GM11168 (cell line): ENCODE results near the gene GYPA.
"Not testable (repeated sequence)": the region's sequence is repeated elsewhere in the genome, so short reads cannot be mapped to it uniquely, and the experiment has no call there.

Source experiments
- in situ Hi-C: fragments of 300-500 bp; cut with MboI; formaldehyde crosslinking; loops from one replicate; pipeline ENCODE4 v1.12.0; 2022; ENCODE audit warnings: low sequenced_read_pairs; ENCODE audit not compliant: unreplicated experiment

The GYPA gene

GRCh38 chr4:144136189-144136588 lies 4.3 kb downstream of the GYPA start:
- in situ Hi-C loops = not testable (repeated sequence)

- in situ Hi-C loops = not testable (repeated sequence)
Measured at GRCh38 chr4:144130167-144130566, 10.4 kb downstream of the GYPA start.

GRCh38 chr4:144129336-144129875 lies 11.1 kb downstream of the GYPA start:
- in situ Hi-C loops = loop anchor here (10.0 kb wide), 1 partner anchor 245 kb away; no protein-coding TSS in a partner anchor

- in situ Hi-C loops = loop anchor here (10.0 kb wide), 1 partner anchor 244 kb away; no protein-coding TSS in a partner anchor
Measured at GRCh38 chr4:144128709-144129320, 11.7 kb downstream of the GYPA start.

- in situ Hi-C loops = loop anchor here (10.0 kb wide), 1 partner anchor 240 kb away; no protein-coding TSS in a partner anchor
Measured at GRCh38 chr4:144125109-144125508, 15.4 kb downstream of the GYPA start.

GRCh38 chr4:144123982-144124635 lies 16.4 kb downstream of the GYPA start:
- in situ Hi-C loops = loop anchor here (10.0 kb wide), 1 partner anchor 239 kb away; no protein-coding TSS in a partner anchor

GRCh38 chr4:144123269-144123668 lies 17.2 kb downstream of the GYPA start:
- in situ Hi-C loops = loop anchor here (10.0 kb wide), 1 partner anchor 238 kb away; no protein-coding TSS in a partner anchor

GRCh38 chr4:144119752-144120151 lies 20.8 kb downstream of the GYPA start:
- in situ Hi-C loops = loop anchor here (10.0 kb wide), 1 partner anchor 235 kb away; no protein-coding TSS in a partner anchor

- in situ Hi-C loops = no loop called here
Measured at GRCh38 chr4:144115519-144115918, 25.0 kb downstream of the GYPA start.

- in situ Hi-C loops = no loop called here
Measured at GRCh38 chr4:144113546-144113945, 27.0 kb downstream of the GYPA start.

- in situ Hi-C loops = no loop called here
Measured at GRCh38 chr4:144104509-144105130, 35.9 kb downstream of the GYPA start.

- in situ Hi-C loops = loop anchor here (25.0 kb wide), 1 partner anchor 235 kb away; no protein-coding TSS in a partner anchor
Measured at GRCh38 chr4:144097776-144098175, 42.7 kb downstream of the GYPA start.

GRCh38 chr4:144093995-144094394 lies 46.5 kb downstream of the GYPA start:
- in situ Hi-C loops = loop anchor here (25.0 kb wide), 1 partner anchor 232 kb away; no protein-coding TSS in a partner anchor

- in situ Hi-C loops = loop anchor here (25.0 kb wide), 1 partner anchor 229 kb away; no protein-coding TSS in a partner anchor
Measured at GRCh38 chr4:144091181-144091580, 49.3 kb downstream of the GYPA start.

GRCh38 chr4:144090744-144091143 lies 49.8 kb downstream of the GYPA start:
- in situ Hi-C loops = loop anchor here (25.0 kb wide), 1 partner anchor 228 kb away; no protein-coding TSS in a partner anchor

GRCh38 chr4:144082053-144082452 lies 58.5 kb downstream of the GYPA start:
- in situ Hi-C loops = loop anchor here (25.0 kb wide), 1 partner anchor 220 kb away; no protein-coding TSS in a partner anchor

- in situ Hi-C loops = loop anchor here (25.0 kb wide), 1 partner anchor 218 kb away; no protein-coding TSS in a partner anchor
Measured at GRCh38 chr4:144080135-144080534, 60.4 kb downstream of the GYPA start.

- in situ Hi-C loops = loop anchor here (25.0 kb wide), 1 partner anchor 216 kb away; no protein-coding TSS in a partner anchor
Measured at GRCh38 chr4:144078746-144079145, 61.8 kb downstream of the GYPA start.

- in situ Hi-C loops = not testable (repeated sequence)
Measured at GRCh38 chr4:144061556-144061955, 79.0 kb downstream of the GYPA start.

- in situ Hi-C loops = not testable (repeated sequence)
Measured at GRCh38 chr4:144060234-144060859, 80.2 kb downstream of the GYPA start.
